MV-4-11 (cell line): ENCODE data around the gene UCHL1.
"Not testable (repeated sequence)": the region's sequence is repeated elsewhere in the genome, so short reads cannot be mapped to it uniquely, and the experiment has no call there.

Source experiments
- DNase-seq: peaks from one replicate; lab custom pipeline; 2025; lab: John Stamatoyannopoulos, UW

UCHL1 gene

DNA sequence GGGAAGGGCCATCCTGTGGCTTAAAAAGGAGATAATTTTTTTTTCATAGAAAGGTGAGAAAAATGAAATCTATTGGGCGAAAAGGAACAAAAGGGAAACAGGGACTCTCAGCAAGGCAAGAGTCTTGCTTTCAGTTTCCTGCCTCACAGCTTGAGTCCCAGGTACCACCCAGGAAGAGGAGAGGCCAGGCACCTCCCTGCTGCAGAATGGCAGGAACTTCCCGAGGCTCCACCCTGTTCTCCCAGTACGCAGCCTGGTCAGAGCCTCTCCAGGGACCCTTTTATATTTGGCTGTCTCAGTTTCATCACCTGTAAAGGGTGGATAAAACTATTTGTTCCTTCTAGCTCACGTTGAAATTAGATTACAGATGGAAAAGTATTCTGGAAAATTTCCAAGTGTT, 33.8 kb downstream of the UCHL1 start:
- no peak for DNase-seq

DNA sequence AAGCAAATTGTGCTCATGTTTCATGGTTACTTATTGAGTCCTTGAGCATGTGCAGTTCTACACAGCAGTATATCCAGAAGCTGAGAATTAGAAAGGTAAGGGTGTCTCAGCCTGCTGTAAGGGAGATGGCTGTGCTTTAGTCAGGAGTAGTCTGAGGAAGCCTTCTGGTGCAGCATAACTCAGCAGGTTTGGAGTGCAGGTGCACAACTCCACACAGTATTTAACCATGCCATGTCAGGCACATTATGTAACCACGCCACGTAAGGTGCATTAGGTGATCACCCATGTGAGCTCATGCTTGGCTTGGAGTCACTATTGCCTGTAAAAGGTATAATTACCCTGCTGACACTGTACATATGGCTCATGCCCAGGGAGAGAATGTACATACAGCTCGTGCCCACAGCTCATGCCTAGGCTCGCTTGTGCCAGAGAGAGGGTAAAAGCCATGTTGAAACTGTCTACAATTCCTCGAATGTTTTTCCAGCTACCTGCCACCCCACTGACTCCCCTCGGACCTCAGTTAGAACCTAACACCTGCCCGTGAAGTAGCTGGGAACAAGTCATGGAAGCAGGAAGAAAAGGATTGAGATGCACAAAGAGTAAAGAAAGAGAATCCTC, 37.8 kb downstream of the UCHL1 start:
- DNase-seq: no peak

GRCh38 chr4:41296995-41297394, 40.3 kb downstream of the UCHL1 start:
- DNase-seq: no peak

GRCh38 chr4:41297832-41298231, 41.1 kb downstream of the UCHL1 start:
- no peak for DNase-seq

DNA sequence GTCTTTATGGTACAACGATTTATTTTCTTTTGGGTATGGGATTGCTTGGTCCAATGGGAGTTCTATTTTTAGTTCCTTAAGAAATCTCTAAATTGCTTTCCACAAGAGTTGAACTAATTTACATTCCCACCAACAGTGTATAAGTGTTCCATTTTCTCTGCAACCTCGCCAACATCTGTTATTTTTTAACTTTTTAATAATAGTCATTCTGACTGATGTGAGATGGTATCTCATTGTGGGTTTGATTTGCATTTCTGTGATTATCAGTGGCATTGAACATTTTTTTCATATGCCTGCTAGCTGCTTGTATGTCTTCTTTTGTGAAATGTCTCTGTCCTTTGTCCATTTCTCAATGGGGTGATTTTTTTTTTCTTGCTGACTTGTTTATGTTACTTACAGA, 42.8 kb downstream of the UCHL1 start:
- no peak for DNase-seq

GRCh38 chr4:41301137-41301536, 44.4 kb downstream of the UCHL1 start:
- no peak for DNase-seq

- DNase-seq: no peak
Measured at GRCh38 chr4:41303372-41304118, 46.8 kb downstream of the UCHL1 start.

- no peak for DNase-seq
Measured at GRCh38 chr4:41304221-41304620, 47.5 kb downstream of the UCHL1 start.

GRCh38 chr4:41305476-41305875, 48.7 kb downstream of the UCHL1 start:
- no peak for DNase-seq

- no peak for DNase-seq
Measured at GRCh38 chr4:41307638-41308037, 50.9 kb downstream of the UCHL1 start.

GRCh38 chr4:41308398-41308797, 51.7 kb downstream of the UCHL1 start:
- no peak for DNase-seq

DNA sequence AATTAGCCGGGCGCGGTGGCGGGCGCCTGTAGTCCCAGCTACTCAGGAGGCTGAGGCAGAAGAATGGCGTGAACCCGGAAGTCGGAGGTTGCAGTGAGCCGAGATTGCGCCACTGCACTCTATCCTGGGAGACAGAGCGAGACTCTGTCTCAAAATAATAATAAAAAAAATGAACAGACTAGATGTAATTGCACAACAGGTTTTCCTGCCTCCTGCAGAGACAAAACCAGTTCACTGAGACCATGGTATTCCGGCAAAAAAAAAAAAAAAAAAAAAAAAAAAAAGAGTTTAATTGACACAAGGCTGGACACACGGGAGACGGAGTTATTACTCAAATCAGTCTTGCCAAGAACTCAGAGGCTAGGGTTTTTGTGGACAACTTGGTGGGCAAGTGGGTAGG, 58.7 kb downstream of the UCHL1 start:
- not testable (repeated sequence) for DNase-seq

GRCh38 chr4:41315862-41316261, 59.1 kb downstream of the UCHL1 start:
- no peak for DNase-seq
